ENCODE data around the gene TAGLN2. TPM values are rescaled to one million over a fixed set of nuclear protein-coding genes. Genes with fewer than 3 reads are reported as not detected.

Gene TAGLN2
- polyA plus RNA-seq, 3 donors: 273 to 442 (median 340) TPM

DNA sequence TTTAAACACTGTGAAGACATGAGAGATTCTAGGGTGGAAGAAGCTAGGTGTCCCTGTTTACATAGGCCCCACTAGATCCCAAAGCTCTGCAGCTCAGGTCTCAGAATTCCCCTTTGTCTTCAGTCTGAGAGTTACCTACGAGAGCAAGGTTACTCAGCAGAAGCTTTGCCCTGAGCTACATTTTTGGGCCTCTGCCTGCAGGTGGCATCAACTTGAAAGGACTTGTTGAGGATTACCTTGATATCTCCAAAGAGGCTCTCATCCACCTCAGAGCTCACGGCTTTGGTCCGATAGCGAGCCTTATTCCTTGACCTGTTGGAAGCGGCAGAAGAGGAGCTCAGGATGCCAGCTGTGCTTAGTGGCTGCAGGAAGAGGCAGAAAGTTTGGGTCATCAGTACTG, 32.4 kb downstream of the TAGLN2 start:
- H3K27ac ChIP-seq (ENCODE audit: low read depth, low read length): no peak overlapping the region
- whole genome bisulfite sequencing, 3 donors: 87 to 94% (median 92%) methylated on average over 5 of the region's 5 CpGs

DNA sequence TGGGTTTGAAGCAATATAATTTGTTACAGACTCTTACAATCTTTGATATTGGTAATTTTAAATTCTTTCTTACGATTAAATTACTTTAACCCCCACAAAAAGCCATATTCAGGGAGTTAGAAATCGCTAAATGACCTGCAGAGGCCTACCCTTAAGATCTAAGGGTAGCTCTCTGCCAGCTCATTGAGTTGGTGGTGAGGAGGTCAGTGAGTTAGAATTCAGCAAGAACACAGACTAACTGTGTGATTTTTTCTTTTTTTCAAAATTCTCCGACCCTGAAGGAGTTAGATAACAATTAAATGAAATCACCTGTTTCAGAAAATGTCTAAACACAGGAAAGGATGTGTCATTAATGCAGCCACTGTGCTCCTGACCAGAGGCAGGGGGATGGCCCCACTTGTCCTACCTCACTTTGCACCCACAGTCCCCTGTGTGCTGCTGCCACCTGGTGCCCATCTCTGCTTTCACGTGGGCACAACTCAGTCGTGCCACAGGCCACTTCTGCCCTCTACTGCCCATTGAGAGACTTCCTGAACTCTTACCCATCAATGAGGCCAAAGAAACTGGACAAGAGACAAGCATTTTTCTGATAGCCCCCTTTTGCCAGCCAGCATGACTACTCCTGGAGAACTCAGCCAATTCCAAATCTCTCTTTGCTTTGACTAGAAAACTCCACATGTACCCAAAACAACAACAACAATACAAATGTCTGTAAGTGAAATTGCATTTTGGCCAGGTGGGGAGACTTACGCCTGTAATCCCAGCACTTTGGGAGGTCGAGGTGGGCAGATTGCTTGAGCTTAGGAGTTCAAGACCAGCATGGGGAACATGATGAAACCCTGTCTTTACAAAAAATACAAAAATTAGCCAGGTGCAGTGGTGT, 33.8 kb downstream of the TAGLN2 start:
- no peak overlapping the region for H3K27ac ChIP-seq (ENCODE audit: low read depth, low read length)
- 43 to 49% (median 47%) methylated on average over 7 of the region's 7 CpGs for WGBS, 3 donors

DNA sequence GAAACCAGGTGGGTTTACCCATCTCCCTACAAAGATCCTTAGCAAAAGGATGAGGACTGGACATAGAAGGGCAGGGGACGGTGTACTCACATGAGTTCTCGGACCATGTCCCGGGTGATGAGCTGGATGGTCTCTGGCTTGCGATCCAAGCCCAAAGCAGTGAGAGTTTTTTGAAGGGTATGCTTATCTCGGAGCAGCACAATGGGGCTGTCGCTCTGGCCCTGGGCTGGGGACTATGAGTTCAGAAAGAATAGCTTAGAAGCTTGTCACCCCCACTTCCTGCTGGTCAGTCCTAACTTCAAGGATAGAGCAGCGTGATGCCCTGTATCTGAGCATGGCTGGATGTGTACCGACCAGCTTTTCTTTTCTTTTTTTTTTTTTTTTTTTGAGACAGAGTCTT, 34.9 kb downstream of the TAGLN2 start:
- 66 to 78% (median 72%) methylated on average over 8 of the region's 8 CpGs for WGBS, 3 donors
- H3K27ac ChIP-seq (ENCODE audit: low read depth, low read length): no peak overlapping the region

DNA sequence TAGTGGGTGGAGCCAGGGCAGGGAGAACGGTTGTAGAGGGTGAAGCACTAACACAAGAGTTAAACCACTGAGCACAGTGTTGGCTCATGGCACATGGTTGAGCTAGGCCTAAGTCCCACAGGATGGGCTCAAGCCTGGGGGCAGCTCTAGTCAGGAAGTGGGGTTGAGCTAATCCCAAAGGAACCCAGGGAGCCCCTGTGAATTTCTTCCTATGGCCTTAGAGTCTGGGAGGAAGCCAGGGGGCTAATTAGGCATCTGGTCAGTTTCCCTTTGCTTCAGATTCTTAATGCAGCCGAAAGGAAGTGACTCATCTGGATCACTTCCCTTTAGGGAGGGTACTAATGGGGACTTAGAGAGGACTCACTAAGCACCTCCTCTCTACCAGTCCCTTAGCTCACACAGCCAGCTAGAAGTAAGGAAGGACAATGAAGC, 35.5 kb downstream of the TAGLN2 start:
- 7 to 29% (median 12%) methylated on average over 2 of the region's 2 CpGs for WGBS, 3 donors
- no peak overlapping the region for H3K27ac ChIP-seq (ENCODE audit: low read depth, low read length)

DNA sequence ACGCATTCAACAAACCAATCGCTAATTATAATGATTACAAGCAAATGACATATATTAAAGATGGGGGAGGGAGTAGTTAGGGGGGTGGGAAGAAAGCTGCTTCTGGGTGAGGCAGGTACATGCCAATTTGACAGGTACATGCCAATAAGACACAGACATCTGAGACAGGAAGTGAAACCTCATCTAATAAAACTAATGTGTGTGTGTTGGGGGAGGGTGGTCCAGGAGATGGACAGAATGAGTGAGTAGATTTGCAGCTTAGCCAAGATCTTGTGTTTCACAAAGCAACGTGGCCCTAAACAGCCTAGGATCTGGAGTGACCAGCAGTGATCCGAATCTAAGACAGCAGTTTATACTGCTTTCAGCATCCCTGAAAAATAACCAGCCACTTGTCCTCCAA, 36.1 kb downstream of the TAGLN2 start:
- WGBS, 3 donors: 85 to 95% (median 90%) methylated on average over 4 of the region's 4 CpGs
- no peak overlapping the region for H3K27ac ChIP-seq (ENCODE audit: low read depth, low read length)

DNA sequence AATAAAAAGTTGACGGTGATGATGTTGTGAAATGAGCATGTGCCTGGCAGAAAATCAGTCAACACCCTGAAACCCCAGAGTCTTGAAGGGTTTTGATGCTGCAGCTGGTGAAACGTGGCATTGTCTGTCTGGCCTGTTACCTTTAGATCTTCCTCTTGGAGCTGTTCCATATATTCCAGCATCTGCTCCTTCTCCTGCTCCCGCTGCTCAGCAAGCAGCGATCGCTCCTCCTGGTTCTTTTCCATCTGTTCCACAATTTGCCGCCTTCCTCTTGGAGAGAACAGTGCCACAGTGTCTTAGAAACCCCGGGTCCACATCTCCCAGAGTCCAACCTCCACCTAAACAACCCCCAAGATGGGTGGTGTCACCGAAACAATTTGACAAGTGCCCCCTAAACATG, 41.0 kb downstream of the TAGLN2 start:
- no peak overlapping the region for H3K27ac ChIP-seq (ENCODE audit: low read depth, low read length)
- WGBS, 3 donors: 82 to 91% (median 84%) methylated on average over 8 of the region's 8 CpGs

DNA sequence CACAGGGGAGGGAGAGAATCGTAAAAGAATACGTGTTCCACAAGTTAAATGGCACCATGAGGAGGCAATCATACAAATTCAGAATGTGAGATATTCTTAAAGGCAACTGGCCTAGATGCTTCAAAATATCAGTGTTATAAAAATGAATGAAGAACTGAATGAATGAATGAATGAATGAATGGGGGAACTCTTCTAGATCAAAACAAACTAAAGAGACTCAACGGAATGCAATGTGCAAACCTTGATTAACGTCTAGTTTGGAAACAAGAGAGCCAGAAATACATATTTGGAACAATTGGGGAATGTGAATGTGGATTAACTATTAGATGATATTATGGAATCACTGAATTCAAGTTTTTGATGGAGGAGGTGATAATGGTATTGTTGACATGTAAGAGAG, 42.2 kb downstream of the TAGLN2 start:
- WGBS, 3 donors: 70 to 80% (median 71%) methylated on average over 4 of the region's 4 CpGs
- H3K27ac ChIP-seq (ENCODE audit: low read depth, low read length): no peak overlapping the region

DNA sequence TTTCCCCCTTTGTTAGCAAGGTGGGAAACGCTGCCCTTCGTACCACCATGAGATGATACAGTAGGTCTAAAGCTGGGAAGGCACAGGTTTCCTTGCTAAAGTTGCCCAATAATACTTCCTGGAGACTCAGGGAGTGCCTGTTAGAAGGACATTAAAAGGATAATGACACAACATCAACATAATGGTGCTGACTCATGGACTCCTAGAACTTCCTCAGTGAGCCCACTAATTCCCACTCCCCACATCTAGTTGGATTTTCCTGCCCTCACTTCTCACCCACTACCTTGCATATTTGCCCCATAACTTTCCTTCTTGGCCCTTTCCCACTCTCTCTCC, 42.8 kb downstream of the TAGLN2 start:
- WGBS, 3 donors: 53 to 90% (median 69%) methylated on average over 2 of the region's 2 CpGs
- no peak overlapping the region for H3K27ac ChIP-seq (ENCODE audit: low read depth, low read length)

DNA sequence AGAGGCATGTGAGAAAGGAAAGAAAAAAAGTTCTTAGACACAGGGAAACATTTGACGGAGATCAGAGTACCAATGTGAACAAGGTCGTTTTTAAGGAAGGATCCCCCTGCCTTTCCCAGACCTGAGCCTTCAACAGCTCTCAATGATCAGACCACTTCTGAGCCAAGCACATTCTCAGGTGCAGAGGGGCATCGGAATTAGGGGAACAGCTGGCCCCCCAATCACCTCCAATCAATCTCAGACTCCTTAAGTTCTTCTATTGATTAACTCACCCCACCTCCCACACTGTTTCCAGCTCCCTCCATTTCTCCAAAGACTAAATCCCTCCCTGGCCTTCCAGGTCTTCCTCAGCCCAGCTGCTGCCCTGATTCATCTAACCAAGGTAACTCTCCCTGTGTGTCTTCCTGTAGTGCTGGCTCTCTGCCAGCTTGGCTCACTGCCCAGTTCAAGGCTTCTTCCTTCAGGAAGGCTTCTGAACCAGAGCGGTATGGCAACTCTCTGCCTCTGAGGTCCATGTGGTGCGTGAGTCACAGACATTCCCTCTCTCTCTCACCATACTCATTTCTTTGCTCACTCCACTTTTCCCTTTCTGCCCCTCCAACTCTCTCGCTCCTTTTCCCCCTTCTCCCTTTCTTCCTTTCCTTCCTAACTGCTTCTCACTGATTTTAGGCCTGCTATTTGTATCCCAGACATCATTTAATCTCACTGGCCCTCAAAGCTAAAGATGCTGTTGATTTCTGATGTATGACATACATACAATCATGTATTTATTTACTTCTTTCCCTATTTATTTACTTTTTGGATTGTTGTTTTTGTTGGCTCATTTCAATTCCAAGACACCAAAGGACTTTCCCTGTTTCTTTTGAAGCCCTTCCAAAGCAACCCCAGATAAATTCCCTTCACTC, 43.4 kb downstream of the TAGLN2 start:
- no peak overlapping the region for H3K27ac ChIP-seq (ENCODE audit: low read depth, low read length)
- 53 to 71% (median 56%) methylated on average over 6 of the region's 6 CpGs for WGBS, 3 donors

DNA sequence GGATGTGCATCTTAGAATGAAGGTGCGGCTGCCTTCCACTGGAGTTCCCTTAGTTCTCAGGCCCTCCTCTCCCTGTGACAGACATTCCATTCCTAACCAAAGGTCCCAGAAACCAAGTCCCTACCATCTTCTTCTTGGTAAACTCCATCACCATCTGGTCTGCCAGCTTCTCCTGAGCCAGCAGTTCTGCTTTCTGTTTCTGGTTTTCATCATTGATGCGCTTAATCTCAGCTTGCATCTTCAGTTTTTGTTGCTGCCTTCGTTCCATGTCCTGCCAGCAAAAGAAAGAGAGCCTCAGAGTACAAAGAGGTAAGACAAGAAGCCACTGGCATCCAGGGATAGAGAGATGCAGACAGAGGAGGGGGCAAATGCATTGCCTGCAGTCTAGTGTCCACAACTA, 44.9 kb downstream of the TAGLN2 start:
- 79 to 97% (median 86%) methylated on average over 3 of the region's 3 CpGs for WGBS, 3 donors
- H3K27ac ChIP-seq (ENCODE audit: low read depth, low read length): no peak overlapping the region

DNA sequence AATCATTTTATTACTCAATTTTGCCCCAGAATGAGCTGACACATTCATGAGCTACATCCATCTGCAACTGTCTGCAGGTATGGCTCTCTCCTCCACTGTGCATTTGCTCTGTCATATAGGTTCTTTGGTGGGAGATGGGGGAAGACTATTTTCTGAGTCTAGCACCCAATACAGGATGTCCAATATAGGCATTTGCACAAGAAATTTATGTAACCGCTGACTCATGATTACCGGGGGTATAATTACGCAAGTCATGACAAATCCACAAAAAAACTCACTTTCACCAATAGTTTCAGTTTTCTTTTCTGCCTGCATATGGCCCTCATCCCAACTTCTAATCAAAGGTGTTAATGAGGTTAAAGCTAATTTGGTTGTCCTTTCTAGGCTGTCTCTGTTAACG, 45.3 kb downstream of the TAGLN2 start:
- WGBS, 3 donors: 66 to 87% (median 70%) methylated on average over 4 of the region's 4 CpGs

DNA sequence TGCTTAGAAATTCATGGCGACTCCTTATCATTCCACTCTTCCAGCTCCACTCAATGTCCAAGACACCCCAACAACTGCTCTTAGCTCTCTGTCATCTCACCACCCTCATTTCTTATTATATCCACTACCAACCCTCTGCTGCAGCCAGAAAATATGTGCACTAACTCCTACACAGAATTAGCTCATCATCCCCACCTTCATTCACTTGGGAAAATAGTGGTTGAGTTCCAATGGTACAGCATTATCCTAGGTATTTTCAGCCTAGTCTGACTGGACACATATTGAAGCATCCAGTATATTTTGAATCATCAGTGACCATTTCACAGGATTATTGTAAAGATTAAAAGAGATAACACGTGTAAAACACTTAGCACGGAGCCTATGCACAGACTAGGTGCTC, 46.2 kb downstream of the TAGLN2 start:
- no peak overlapping the region for H3K27ac ChIP-seq (ENCODE audit: low read depth, low read length)
- 87 to 91% (median 88%) methylated on average over 3 of the region's 3 CpGs for WGBS, 3 donors

More for the DNA sequence above, 45.3 kb downstream of the TAGLN2 start:
- no peak overlapping the region for H3K27ac ChIP-seq (ENCODE audit: low read depth, low read length)

DNA sequence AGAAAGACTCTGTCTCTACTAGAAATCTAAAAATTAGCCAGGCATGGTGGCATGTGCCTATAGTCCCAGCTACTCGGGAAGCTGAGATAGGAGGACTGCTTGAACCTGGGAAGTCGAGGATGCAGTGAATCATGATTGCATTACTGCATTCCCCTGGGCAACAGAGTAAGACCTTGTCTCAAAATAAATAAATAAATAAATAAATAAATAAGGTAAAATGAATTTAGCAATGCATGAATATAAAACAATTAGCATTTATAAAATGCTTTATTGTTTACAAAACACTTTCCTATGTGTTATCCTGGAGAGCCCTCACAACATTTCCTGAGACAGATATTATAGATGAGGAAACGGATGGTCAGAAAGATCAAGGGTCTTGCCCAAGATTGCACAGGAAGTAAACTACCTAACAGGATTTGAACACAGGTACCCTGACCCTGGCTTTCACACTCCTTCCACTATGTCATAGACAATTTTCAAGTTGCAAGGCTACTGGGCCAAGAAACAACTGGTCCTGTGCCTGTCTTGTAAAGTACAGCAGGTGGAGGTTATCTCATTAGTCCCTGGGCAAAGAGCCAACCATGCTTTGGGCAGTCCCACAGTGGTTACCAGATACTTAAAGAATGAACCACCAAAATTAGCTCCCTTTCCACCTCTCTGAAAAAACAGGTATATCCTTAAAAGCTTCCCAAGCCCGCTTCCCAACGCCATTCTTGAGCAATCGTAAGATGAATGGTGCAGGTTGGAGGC, 47.4 kb downstream of the TAGLN2 start:
- WGBS, 3 donors: 92 to 96% (median 92%) methylated on average over 6 of the region's 6 CpGs

DNA sequence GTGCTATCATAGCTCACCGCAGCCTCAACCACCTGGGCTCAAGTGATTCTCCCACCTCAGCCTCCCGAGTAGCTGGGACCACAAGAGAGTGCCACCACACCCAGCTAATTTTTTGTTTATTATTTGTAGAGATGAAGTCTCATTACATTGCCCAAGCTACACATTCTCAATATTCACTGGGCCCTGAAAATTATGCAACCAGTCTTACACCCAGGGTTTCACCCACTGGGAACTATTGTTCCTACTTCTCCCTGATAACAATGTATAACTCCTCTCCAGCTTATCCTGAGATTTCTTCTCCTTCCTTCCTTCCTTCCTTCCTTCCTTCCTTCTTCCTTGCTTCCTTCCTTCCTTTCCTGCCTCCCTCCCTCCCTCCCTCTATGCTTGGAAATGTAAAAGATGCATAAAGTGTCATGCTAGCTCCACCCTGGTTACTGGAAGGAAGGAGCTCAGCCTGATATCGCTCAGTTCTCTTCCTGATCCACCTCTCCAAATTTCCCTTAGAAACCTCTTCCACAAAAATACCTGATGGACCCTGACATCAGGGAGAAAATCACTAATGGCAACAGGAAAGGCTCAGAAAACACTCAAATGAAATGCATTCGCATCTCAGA, 51.7 kb downstream of the TAGLN2 start:
- WGBS, 3 donors: 89 to 95% (median 93%) methylated on average over 4 of the region's 4 CpGs
- H3K27ac ChIP-seq (ENCODE audit: low read depth, low read length): no peak overlapping the region

More for the DNA sequence above, 47.4 kb downstream of the TAGLN2 start:
- no peak overlapping the region for H3K27ac ChIP-seq (ENCODE audit: low read depth, low read length)

DNA sequence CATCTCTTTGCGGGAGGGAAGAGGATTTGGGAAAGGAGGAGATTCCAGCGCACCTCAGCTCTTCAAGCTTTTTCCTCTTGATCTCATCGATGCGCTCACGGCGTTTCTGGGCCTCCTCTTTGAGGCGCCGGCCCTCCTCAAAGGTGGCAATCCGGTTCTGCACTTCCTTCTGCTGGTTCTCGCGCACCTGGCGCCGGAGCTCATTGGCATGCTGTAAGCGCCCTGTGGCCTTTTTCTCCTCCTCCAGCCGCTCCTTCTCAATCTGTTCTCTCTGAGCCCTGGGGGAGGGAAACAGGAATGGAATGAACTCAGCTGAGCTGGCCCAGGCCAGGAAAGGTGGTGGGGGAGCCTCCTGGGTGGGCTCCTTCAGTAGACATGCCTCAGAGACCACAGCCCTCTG, 52.4 kb downstream of the TAGLN2 start:
- no peak overlapping the region for H3K27ac ChIP-seq (ENCODE audit: low read depth, low read length)
- WGBS, 3 donors: 85 to 87% (median 86%) methylated on average over 14 to 15 of the region's 15 CpGs

DNA sequence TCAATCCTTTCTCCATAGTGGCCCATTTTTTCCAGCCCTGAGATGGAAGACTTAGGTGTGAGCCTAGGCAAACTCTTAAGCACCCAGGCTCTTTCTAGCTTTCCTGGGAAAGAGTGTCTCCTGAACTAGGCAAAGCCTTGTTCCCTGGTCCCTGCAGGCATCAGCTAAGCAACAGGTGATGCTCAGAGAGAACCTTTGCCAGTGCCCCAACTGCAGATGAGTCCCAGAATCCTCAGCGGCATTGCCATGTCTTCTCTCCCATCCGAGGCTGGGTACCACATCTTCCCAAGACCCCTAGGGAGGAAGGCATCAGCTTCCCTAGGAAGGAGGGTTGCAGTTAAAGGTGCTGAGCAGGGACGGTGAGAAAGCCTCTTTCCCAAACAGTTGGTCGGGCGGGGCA, 54.6 kb downstream of the TAGLN2 start:
- no peak overlapping the region for H3K27ac ChIP-seq (ENCODE audit: low read depth, low read length)
- WGBS, 3 donors: 84 to 91% (median 86%) methylated on average over 5 of the region's 5 CpGs

DNA sequence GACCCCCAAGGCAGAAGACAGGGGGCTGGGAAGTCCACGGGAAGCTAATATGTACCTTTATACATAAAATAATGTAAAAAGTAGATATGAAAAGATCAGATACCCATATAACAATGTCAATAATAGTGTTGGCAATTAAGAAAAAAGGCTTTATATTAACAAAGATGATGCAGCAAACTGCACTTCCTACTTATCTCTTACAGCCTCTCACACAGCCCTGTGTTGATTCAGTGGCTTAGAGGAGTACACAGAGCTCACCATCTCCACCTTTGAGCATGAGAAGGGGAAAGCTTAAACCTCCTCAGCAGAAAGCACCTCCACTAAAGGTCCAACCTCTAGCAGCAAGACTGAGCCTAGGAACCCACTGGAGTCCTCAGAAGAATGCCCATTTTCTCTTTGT, 55.7 kb downstream of the TAGLN2 start:
- 71 to 77% (median 75%) methylated on average over 1 of the region's 1 CpG for WGBS, 3 donors
- H3K27ac ChIP-seq (ENCODE audit: low read depth, low read length): no peak overlapping the region

DNA sequence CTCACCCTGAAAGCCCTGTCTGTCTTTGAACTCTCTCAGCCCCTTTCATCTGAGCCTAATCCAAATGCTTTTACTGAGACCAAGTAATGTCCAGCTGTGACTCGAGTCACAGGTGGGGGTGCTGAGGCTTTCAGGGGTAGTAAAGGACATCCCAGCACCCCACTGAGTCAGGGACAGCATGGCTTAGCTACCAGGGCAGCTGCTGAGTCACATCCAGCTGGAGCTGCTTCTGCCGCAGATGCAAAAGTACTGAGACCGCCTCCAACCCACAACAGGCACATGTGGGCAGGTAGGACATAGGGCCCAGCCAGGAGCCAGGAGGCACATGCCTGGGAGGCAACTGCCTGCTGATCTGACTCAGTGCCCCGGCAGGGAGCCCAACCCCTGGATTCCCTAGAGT, 56.1 kb downstream of the TAGLN2 start:
- 36 to 60% (median 40%) methylated on average over 4 of the region's 4 CpGs for WGBS, 3 donors
- H3K27ac ChIP-seq (ENCODE audit: low read depth, low read length): no peak overlapping the region
